PC-3 (cell line): ENCODE measurements around the gene ZNF438.

Experiments
- EZH2 ChIP-seq: fragments of 300-600 bp; sonication (generic); IDR thresholded peaks from one replicate; pipeline ENCODE4 v1.6.1; 2017; ENCODE audit warnings: antibody characterized with exemption, mild to moderate bottlenecking, low read length; ENCODE audit not compliant: unreplicated experiment
- TF ChIP-seq, protein P1 (sequence below): fragments of 300-600 bp; sonication (generic); conservative IDR thresholded peaks from 2 replicates; pipeline ENCODE4 v1.5.1; 2017; ENCODE audit warnings: antibody characterized with exemption, low read depth, mild to moderate bottlenecking, low read length

DNA sequence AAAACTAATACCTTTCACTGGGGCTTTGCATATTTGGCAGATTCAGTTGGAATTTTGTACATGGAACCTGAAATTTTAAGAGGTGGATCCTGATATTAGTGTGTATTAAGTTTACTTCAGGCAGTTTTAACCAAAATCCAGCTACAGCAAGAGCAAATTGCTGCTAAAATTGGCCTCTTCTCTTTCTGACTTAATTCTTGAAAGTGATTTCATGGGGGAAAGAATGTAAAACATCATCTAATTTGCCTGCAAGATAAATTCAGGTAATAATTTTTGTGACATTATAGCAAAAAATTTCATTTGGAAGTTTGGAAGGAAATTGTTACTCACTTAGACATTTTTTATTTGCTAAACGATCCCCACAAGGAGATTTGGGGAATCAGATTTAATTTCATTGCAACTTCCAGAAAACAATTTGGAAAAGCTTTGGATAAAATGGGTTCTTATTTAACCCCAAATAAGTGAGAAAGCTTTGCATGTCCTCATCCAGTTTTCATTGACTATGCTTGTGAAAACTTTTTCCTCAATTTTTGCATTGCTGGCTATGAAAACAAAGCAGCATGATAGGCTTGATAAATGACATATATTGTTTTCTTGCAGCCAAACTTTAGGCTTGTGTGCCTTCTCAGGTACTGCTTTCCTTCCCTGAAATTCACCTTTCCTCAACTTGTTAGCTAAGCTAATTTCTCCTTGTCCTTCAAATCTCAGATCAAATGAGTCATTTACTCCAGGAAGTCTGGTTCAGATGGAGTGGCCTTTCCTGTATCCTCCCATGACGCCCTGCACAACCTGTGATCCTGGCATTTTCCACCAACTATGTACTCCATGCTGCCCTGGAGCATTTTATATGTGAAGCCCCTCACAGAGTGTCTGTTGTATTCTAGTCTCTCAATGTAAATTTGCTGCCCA, 27.4 kb upstream of the ZNF438 start:
- no peak for TF ChIP-seq EZH2
- TF ChIP-seq, protein P1, sequence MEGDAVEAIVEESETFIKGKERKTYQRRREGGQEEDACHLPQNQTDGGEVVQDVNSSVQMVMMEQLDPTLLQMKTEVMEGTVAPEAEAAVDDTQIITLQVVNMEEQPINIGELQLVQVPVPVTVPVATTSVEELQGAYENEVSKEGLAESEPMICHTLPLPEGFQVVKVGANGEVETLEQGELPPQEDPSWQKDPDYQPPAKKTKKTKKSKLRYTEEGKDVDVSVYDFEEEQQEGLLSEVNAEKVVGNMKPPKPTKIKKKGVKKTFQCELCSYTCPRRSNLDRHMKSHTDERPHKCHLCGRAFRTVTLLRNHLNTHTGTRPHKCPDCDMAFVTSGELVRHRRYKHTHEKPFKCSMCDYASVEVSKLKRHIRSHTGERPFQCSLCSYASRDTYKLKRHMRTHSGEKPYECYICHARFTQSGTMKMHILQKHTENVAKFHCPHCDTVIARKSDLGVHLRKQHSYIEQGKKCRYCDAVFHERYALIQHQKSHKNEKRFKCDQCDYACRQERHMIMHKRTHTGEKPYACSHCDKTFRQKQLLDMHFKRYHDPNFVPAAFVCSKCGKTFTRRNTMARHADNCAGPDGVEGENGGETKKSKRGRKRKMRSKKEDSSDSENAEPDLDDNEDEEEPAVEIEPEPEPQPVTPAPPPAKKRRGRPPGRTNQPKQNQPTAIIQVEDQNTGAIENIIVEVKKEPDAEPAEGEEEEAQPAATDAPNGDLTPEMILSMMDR: no peak
